Activated CD8-positive, alpha-beta memory T cell treated with anti-CD3 and anti-CD28 coated beads, Interleukin-2, amount 50 U/mL, for 4 hours (primary cell): ENCODE measurements around the gene REPS2.

Source experiments
- DNase-seq: peaks from one replicate; pipeline ENCODE4 v3.0.0-alpha.2; 2020

REPS2 gene

GRCh38 chrX:17098516-17099247, 152.2 kb downstream of the REPS2 start:
- no peak for DNase-seq

- no peak for DNase-seq
These were observed 158.0 kb downstream of the REPS2 start for GRCh38 chrX:17104433-17104832.

DNA sequence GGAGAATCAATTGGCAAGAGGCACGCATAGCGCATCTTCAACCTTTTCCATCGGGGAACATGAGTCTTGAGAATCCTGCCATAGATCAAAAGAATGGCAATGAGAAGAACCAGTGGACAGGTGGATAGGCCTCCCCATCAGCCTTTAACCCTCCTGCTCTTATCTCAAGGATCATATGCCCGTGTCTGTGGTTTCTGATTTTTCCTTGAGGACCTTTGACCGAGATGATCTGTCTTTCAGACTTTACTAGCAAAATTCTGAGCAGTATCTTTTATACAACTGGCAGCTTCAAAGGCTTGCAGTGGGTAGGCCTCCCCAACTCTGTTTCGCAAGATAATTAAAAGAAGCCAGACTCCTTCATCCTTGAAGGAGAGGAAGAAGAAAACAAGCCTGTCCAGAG, 174.4 kb downstream of the REPS2 start:
- no peak for DNase-seq

- DNase-seq, result no peak
These were observed 207.5 kb downstream of the REPS2 start for GRCh38 chrX:17154001-17154400.

DNA sequence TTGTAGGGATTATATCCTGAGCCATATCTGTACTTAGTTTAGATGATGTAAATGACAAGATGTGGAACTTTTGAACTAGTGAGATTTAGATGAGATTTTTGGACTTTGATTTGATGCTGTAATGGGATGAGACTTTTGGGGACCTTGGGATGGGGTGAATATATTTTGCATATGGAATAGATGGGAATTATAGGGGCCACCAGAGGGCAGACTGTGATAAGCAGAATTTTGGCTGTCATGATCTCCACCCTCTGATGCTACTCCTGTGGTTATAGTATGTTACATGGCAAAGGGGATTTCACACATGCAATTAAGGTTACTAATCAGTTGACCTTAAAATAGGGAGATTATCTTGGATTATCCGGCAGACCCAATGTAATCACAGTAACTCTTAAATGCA, 214.5 kb downstream of the REPS2 start:
- no peak for DNase-seq

GRCh38 chrX:17161991-17162390, 215.5 kb downstream of the REPS2 start:
- DNase-seq, result no peak

DNA sequence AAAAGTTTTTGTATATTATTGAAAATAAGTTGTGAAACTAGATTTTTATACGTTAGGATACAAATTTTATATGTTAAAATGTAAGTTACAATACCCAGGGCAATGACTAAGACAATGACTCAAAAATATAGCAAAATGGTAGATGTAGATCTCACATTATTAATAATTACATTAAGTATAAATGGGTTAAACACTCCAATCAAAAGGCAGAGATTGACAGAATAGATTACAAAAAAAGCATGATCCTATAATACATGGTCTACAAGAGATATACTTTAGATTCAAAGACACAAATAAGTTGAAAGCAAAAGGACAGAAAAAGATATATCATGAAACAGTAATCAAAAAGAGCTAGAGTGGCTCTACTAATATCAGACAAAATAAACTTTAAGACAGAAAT, 217.6 kb downstream of the REPS2 start:
- DNase-seq, result no peak

GRCh38 chrX:17164941-17165340, 218.5 kb downstream of the REPS2 start:
- DNase-seq, result no peak

DNA sequence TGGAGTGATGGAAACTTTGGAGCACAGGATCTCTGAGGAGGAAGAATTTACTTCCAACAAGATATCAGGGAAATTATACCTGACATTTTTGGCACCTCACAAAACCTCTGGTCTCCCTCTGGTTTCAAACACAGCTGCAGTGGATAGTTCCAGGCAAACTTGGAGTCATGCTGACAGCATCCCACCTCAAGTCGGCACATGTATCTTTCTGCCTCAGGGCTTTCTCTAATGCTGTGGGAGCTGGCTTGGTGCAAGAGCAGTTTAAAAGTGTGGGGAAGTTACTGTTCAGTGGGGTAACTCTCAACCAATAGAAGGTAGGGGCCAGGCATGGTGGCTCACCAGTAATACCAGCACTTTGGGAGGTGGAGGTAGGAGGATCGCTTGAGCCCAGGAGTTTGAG, 221.5 kb downstream of the REPS2 start:
- DNase-seq, result no peak

DNA sequence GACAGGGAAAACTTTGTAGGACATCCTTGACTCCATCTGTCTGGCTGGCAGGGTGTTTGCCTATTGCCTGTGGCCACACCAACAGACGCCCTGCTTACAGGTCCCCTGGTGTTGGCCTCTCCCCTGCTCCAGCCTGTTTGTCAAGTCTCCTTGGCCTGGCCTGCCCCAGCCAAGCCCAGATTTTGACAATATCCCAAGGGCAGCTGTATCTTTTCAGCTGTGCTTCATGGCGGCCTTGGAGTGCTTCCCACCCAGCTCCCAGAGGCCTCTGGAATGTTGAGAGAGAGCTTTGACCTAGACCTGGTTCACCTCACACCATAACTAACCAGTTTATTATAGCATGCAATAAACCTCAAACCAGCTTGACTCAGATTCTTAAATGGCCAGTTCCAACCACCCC, 224.5 kb downstream of the REPS2 start:
- DNase-seq, result no peak

- no peak for DNase-seq
These were observed 228.2 kb downstream of the REPS2 start for GRCh38 chrX:17174671-17175070.

GRCh38 chrX:17182317-17182716, 235.9 kb downstream of the REPS2 start:
- DNase-seq, result no peak

- no peak for DNase-seq
These were observed 237.1 kb downstream of the REPS2 start for GRCh38 chrX:17183566-17183965.

GRCh38 chrX:17185431-17185830, 239.0 kb downstream of the REPS2 start:
- DNase-seq, result no peak

- DNase-seq, result no peak
These were observed 240.8 kb downstream of the REPS2 start for GRCh38 chrX:17187136-17187756.

GRCh38 chrX:17192106-17192505, 245.6 kb downstream of the REPS2 start:
- no peak for DNase-seq
